H1 (cell line): Measurements from ENCODE around the gene ADGRG1. TPM values are rescaled to one million over a fixed set of nuclear protein-coding genes. Genes with fewer than 3 reads are reported as not detected.

Experiments used
- CTCF ChIA-PET: fragments of 300-600 bp; sonication (Branson Sonifier 250); formaldehyde crosslinking; loops from one replicate; lab custom pipeline; 2021; ENCODE audit not compliant: partially characterized antibody; lab: Charles Lee
- POLR2A ChIA-PET: fragments of 300-600 bp; sonication (Branson Sonifier 250); formaldehyde crosslinking; loops from one replicate; lab custom pipeline; 2021; ENCODE audit warnings: inconsistent platforms; ENCODE audit not compliant: partially characterized antibody; lab: Charles Lee
- DNase-seq, 2 experiments: peaks; one replicate each; pipeline versions ENCODE4 v3.0.0 to v3.0.0-alpha.2; 2010 to 2022; ENCODE audit warnings: low spot score in 2 of 2, low read depth in 1 of 2, mixed read lengths in 1 of 2
- FAIRE-seq: peaks from 2 replicates; lab custom pipeline; 2011; peaks lifted over from hg19 to GRCh38; lab: Jason Lieb, UNC
- H2AFZ ChIP-seq: 2 replicates; pipeline ENCODE4 v1.8.1; 2012; ENCODE audit warnings: low read length, inconsistent platforms
- H2AK5ac ChIP-seq: 2 replicates; pipeline ENCODE4 v1.6.1; 2013; ENCODE audit warnings: low read depth, low read length
- H2BK120ac ChIP-seq: replicated peaks from 2 replicates; pipeline ENCODE3; 2013; ENCODE audit warnings: low read depth, low read length, inconsistent platforms
- H2BK12ac ChIP-seq: 2 replicates; pipeline ENCODE4 v1.6.1; 2013; ENCODE audit warnings: low read depth, low read length
- H2BK15ac ChIP-seq: 2 replicates; pipeline ENCODE4 v1.6.1; 2013; ENCODE audit warnings: low read length
- H2BK20ac ChIP-seq: 2 replicates; pipeline ENCODE4 v1.6.1; 2013; ENCODE audit warnings: low read length
- H2BK5ac ChIP-seq: 2 replicates; pipeline ENCODE4 v1.6.1; 2013; ENCODE audit warnings: low read depth, low read length
- H3K14ac ChIP-seq: 2 replicates; pipeline ENCODE4 v1.6.1; 2013; ENCODE audit warnings: inconsistent platforms; ENCODE audit not compliant: insufficient read length
- H3K18ac ChIP-seq: 2 replicates; pipeline ENCODE4 v1.6.1; 2013; ENCODE audit warnings: low read length; ENCODE audit errors: extremely low read depth
- H3K23ac ChIP-seq: 2 replicates; pipeline ENCODE4 v1.6.1; 2013; ENCODE audit warnings: inconsistent platforms; ENCODE audit not compliant: insufficient read length
- H3K23me2 ChIP-seq: 2 replicates; pipeline ENCODE4 v1.6.1; 2013; ENCODE audit warnings: low read depth, low read length
- H3K27ac ChIP-seq: 2 replicates; pipeline ENCODE4 v1.6.1; 2011; ENCODE audit warnings: low read depth, low read length, inconsistent platforms
- H3K27me3 ChIP-seq, 4 experiments: replicated peaks in 1 of 4; 1 replicate in 1 of 4; 2 replicates in 3 of 4; pipeline versions ENCODE4 v1.6.1 to v1.8.1; 2011 to 2013; ENCODE audit warnings: low read length in 3 of 4, mild to moderate bottlenecking in 3 of 4, inconsistent platforms in 2 of 4, mixed read lengths in 2 of 4, moderate library complexity in 1 of 4; ENCODE audit not compliant: control insufficient read depth in 3 of 4, insufficient read depth in 3 of 4; ENCODE audit errors: extremely low read depth in 1 of 4
- H3K36me3 ChIP-seq, 4 experiments: 2 replicates each; pipeline versions ENCODE4 v1.6.1 to v1.8.1; 2011 to 2013; ENCODE audit warnings: mild to moderate bottlenecking in 4 of 4, low read length in 3 of 4, moderate library complexity in 2 of 4, control low read depth in 1 of 4, inconsistent platforms in 1 of 4; ENCODE audit not compliant: insufficient read depth in 4 of 4, control insufficient read depth in 2 of 4
- H3K4ac ChIP-seq: replicated peaks from 2 replicates; pipeline ENCODE3; 2013; ENCODE audit warnings: low read length, low read depth, mixed read lengths, inconsistent platforms; ENCODE audit not compliant: insufficient read length
- H3K4me1 ChIP-seq, 4 experiments: replicated peaks in 1 of 4; 1 replicate in 1 of 4; 2 replicates in 3 of 4; pipeline versions ENCODE4 v1.6.1 to v1.8.1; 2011 to 2013; ENCODE audit warnings: low read length in 3 of 4, inconsistent platforms in 2 of 4, mixed read lengths in 1 of 4; ENCODE audit not compliant: insufficient read depth in 4 of 4, control insufficient read depth in 3 of 4
- H3K4me2 ChIP-seq, 2 experiments: 2 replicates each; pipeline versions ENCODE4 v1.6.1 to v1.8.1; 2011 to 2013; ENCODE audit warnings: low read depth in 2 of 2, low read length in 2 of 2, control low read depth in 1 of 2, inconsistent platforms in 1 of 2, mild to moderate bottlenecking in 1 of 2; ENCODE audit not compliant: insufficient read depth in 1 of 2
- H3K4me3 ChIP-seq, 4 experiments: fragments of 200-600, 300-600 bp in 1 of 4; sonication (generic), shearing (Covaris generic), sonication (Bioruptor Twin) in 1 of 4; 2 replicates each; pipeline versions ENCODE4 v1.5.1 to v1.8.1; 2011 to 2016; ENCODE audit warnings: low read length in 4 of 4, low read depth in 3 of 4, control low read depth in 2 of 4, inconsistent platforms in 2 of 4, mild to moderate bottlenecking in 2 of 4, mixed read lengths in 1 of 4, moderate library complexity in 1 of 4; ENCODE audit not compliant: insufficient read depth in 2 of 4; ENCODE audit errors: extremely low read depth in 1 of 4
- H3K56ac ChIP-seq: replicated peaks from 2 replicates; pipeline ENCODE3; 2013; ENCODE audit warnings: low read depth, mild to moderate bottlenecking, mixed read lengths, low read length, inconsistent platforms; ENCODE audit not compliant: insufficient read length
- H3K79me1 ChIP-seq: 2 replicates; pipeline ENCODE4 v1.6.1; 2013; ENCODE audit warnings: low read depth, low read length, control low read depth
- H3K79me2 ChIP-seq, 2 experiments: 2 replicates each; pipeline versions ENCODE4 v1.6.1 to v1.8.1; 2012 to 2013; ENCODE audit warnings: low read length in 2 of 2, mild to moderate bottlenecking in 2 of 2, inconsistent platforms in 1 of 2; ENCODE audit not compliant: insufficient read depth in 2 of 2, control insufficient read depth in 1 of 2
- H3K9ac ChIP-seq, 4 experiments: replicated peaks in 1 of 4; 1 replicate in 1 of 4; 2 replicates in 3 of 4; pipeline versions ENCODE4 v1.6.1 to v1.8.1; 2011 to 2013; ENCODE audit warnings: low read depth in 3 of 4, low read length in 3 of 4, control low read depth in 2 of 4, mild to moderate bottlenecking in 2 of 4, moderate library complexity in 2 of 4, inconsistent platforms in 1 of 4; ENCODE audit errors: extremely low read depth in 1 of 4
- H3K9me3 ChIP-seq, 2 experiments: 2 replicates each; pipeline versions ENCODE4 v1.6.1 to v1.8.1; 2012 to 2013; ENCODE audit warnings: mild to moderate bottlenecking in 2 of 2, moderate library complexity in 2 of 2, control low read depth in 1 of 2, inconsistent platforms in 1 of 2, low read depth in 1 of 2, low read length in 1 of 2, mixed read lengths in 1 of 2; ENCODE audit not compliant: insufficient read depth in 2 of 2
- H4K20me1 ChIP-seq, 2 experiments: replicated peaks in 1 of 2; 2 replicates each; pipeline versions ENCODE3 to v1.8.1; 2011 to 2013; ENCODE audit warnings: inconsistent platforms in 2 of 2, low read length in 2 of 2, mild to moderate bottlenecking in 1 of 2; ENCODE audit not compliant: insufficient read depth in 2 of 2, control insufficient read depth in 1 of 2
- H4K5ac ChIP-seq: 2 replicates; pipeline ENCODE4 v1.6.1; 2013; ENCODE audit warnings: low read length, low read depth, mixed read lengths, inconsistent platforms; ENCODE audit not compliant: insufficient read length
- H4K8ac ChIP-seq: 2 replicates; pipeline ENCODE4 v1.8.0; 2013; ENCODE audit warnings: mild to moderate bottlenecking, moderate library complexity, low read length, inconsistent platforms; ENCODE audit not compliant: insufficient read depth; ENCODE audit errors: extremely low read depth
- H4K91ac ChIP-seq: replicated peaks from 2 replicates; pipeline ENCODE3; 2013; ENCODE audit warnings: low read length, mixed read lengths, inconsistent platforms; ENCODE audit not compliant: insufficient read length
- CBX5 ChIP-seq: fragments of 300-800, 300-1000 bp; sonication (generic); IDR thresholded peaks from 2 replicates; pipeline ENCODE4 v1.7.1; 2016; ENCODE audit warnings: antibody characterized with exemption, low read length, low read depth
- EZH2 ChIP-seq: fragments of 200-600 bp; sonication (generic); IDR thresholded peaks from 2 replicates; pipeline ENCODE4 v1.7.1; 2012; ENCODE audit warnings: low read depth, mild to moderate bottlenecking, moderate library complexity, low read length, inconsistent platforms; ENCODE audit not compliant: severe bottlenecking
- NANOG ChIP-seq: IDR thresholded peaks from 2 replicates; pipeline ENCODE4 v1.6.1; 2011; ENCODE audit warnings: low read length, low read depth, mild to moderate bottlenecking, inconsistent platforms; ENCODE audit not compliant: insufficient read depth, poor library complexity, severe bottlenecking
- TAF1 ChIP-seq: IDR thresholded peaks from 2 replicates; pipeline ENCODE4 v1.6.1; 2011; ENCODE audit warnings: mild to moderate bottlenecking, low read depth, low read length
- WGBS, 2 experiments: shearing (Covaris generic) in 1 of 2; methylation state at CpG; one replicate each; pipeline versions ENCODE4 v1.1.6 to v1.1.7; 2013 to 2015; ENCODE audit warnings: low lambda C conversion rate in 2 of 2, mixed read lengths in 2 of 2, inconsistent platforms in 1 of 2, low coverage in 1 of 2, missing lambda C conversion rate in 1 of 2; ENCODE audit not compliant: insufficient replicate concordance in 2 of 2, insufficient coverage in 1 of 2, insufficient read length in 1 of 2; ENCODE audit errors: extremely low coverage in 1 of 2, missing lambda C conversion rate in 1 of 2; 5-methylcytosine and 5-hydroxymethylcytosine counted together
- polyA plus RNA-seq, 7 experiments: library from polyadenylated mRNA; depleted of rRNA in 3 of 7; stranded (reverse) in 5 of 7; unstranded in 2 of 7; fragments of >200 nt in 5 of 7; fragments of 200-250 nt in 2 of 7; gene quantifications; 1 replicate in 5 of 7; 2 replicates in 1 of 7; 4 replicates in 1 of 7; pipeline versions ENCODE4 v1.2.1 to v1.2.3, GENCODE V29; 2011 to 2013; ENCODE audit warnings: missing spikeins in 2 of 7, mixed read lengths in 2 of 7
- total RNA-seq: library from RNA; stranded (reverse); fragmentation: NEBNext Ultra II Directional; extraction: Animal tissue kit (Norgen Biotek cat#: 25700); gene quantifications from 2 replicates; pipeline ENCODE4 v1.2.1, GENCODE V29; 2021

Gene ADGRG1
- total and polyA plus RNA-seq, 2 of the 8 experiments (the other 6 are each of a cell fraction or from before 2014, with no cell fraction given): 1.3 to 2.6 TPM

- H3K56ac ChIP-seq: no peak overlapping the region
- H3K18ac ChIP-seq: no peak overlapping the region
- peaks cover 18% of the 10 kb centered on the region; the same call in 1 of the 2 replicates for H3K23me2 ChIP-seq
- no peak overlapping the region for H2BK20ac ChIP-seq
- 84% methylated on average over 3 of the region's 3 CpGs; no CpG with 5 or more reads in 1 of the 2 experiments for WGBS, 2 experiments
- no peak overlapping the region for H4K5ac ChIP-seq
- TF ChIP-seq EZH2: no peak
- TF ChIP-seq NANOG: no peak
- no peak for TF ChIP-seq TAF1
- no peak for TF ChIP-seq CBX5
- no peak overlapping the region for H3K4me3 ChIP-seq
- H3K14ac ChIP-seq: no peak overlapping the region
- ChIA-PET CTCF (interaction anchor here (1.7 kb wide), 1 partner anchor 133 kb away, joined by 6 read pairs; no protein-coding TSS in a partner anchor), POLR2A (no interaction called here)
- no peak overlapping the region for H2AK5ac ChIP-seq
- H3K79me2 ChIP-seq: no peaks in the 10 kb centered on the region
- no peak overlapping the region for H2BK120ac ChIP-seq
- H4K8ac ChIP-seq: no peak overlapping the region
- no peaks in the 10 kb centered on the region; a peak in 2 of 7 replicates for H3K27me3 ChIP-seq
- H2BK5ac ChIP-seq: no peak overlapping the region
- H3K9ac ChIP-seq: no peak overlapping the region
- no peak overlapping the region for H2AFZ ChIP-seq
- no peak overlapping the region for H2BK12ac ChIP-seq
- no peak overlapping the region for H3K4ac ChIP-seq
- no peak overlapping the region for H2BK15ac ChIP-seq
- no peak overlapping the region for H3K23ac ChIP-seq
- no peak overlapping the region for H3K4me2 ChIP-seq
- no peaks in the 10 kb centered on the region for H3K79me1 ChIP-seq
- DNase-seq (no peak), FAIRE-seq (no peak)
- H3K4me1 ChIP-seq: no peaks in the 10 kb centered on the region
- no peaks in the 10 kb centered on the region for H3K9me3 ChIP-seq
- H3K27ac ChIP-seq: no peak overlapping the region
- no peak overlapping the region for H4K91ac ChIP-seq
- no peaks in the 10 kb centered on the region for H3K36me3 ChIP-seq
- H4K20me1 ChIP-seq: peaks cover 0 to 3% of the 10 kb centered on the region in 2 experiments
Measured at GRCh38 chr16:57709663-57710062, 81.2 kb downstream of the ADGRG1 start.
